Caco-2 (cell line): Measurements from ENCODE around the gene BLTP3B. TPM values are rescaled to one million over a fixed set of nuclear protein-coding genes. Genes with fewer than 3 reads are reported as not detected.
"Not testable (repeated sequence)": the region's sequence is repeated elsewhere in the genome, so short reads cannot be mapped to it uniquely, and the experiment has no call there.

Experiments
- Bru-seq: library from RNA; stranded (reverse); fragments of 400-500 nt; gene quantifications from one replicate; lab custom pipeline; 2021; lab: Mats Ljungman, UMichigan
- BruChase-seq, 2 experiments: library from RNA; stranded (reverse); fragments of 400-500 nt; gene quantifications; one replicate each; lab custom pipeline; 2021; lab: Mats Ljungman, UMichigan
- BruUV-seq: library from RNA; stranded (reverse); fragments of 400-500 nt; replicated peaks from 2 replicates; lab custom pipeline; 2021; lab: Mats Ljungman, UMichigan
- CTCF ChIA-PET: fragments of 300-600 bp; sonication (Branson Sonifier 250); formaldehyde crosslinking; loops from one replicate; lab custom pipeline; 2022; ENCODE audit warnings: antibody characterized with exemption; lab: Charles Lee
- POLR2A ChIA-PET: fragments of 300-600 bp; sonication (Branson Sonifier 250); formaldehyde crosslinking; loops from one replicate; lab custom pipeline; 2022; ENCODE audit warnings: antibody characterized with exemption; lab: Charles Lee
- DNase-seq, 2 experiments: peaks; one replicate each; pipeline versions ENCODE4 v3.0.0 to v3.0.0-alpha.2; 2020 to 2022
- H3K27me3 ChIP-seq: replicated peaks from 2 replicates; pipeline ENCODE4 v1.6.0; 2011; ENCODE audit warnings: low read length; ENCODE audit not compliant: control insufficient read depth, insufficient read depth
- H3K36me3 ChIP-seq: 2 replicates; pipeline ENCODE4 v1.5.1; 2011; ENCODE audit warnings: low read length; ENCODE audit not compliant: control insufficient read depth, insufficient read depth
- H3K4me1 ChIP-seq: fragments of 250-450 bp; sonication (Bioruptor Pico); 2 replicates; pipeline ENCODE4 v1.5.1; 2020; ENCODE audit warnings: mild to moderate bottlenecking
- H3K4me3 ChIP-seq: 2 replicates; pipeline ENCODE4 v1.5.1; 2011; ENCODE audit warnings: low read depth, mild to moderate bottlenecking, control low read depth, low read length
- H3K9me3 ChIP-seq: fragments of 250-450 bp; sonication (Bioruptor Pico); 2 replicates; pipeline ENCODE4 v1.5.1; 2020; ENCODE audit warnings: mild to moderate bottlenecking, moderate library complexity
- H3K27ac Mint-ChIP-seq: one replicate; pipeline ENCODE4 v1.8.0; 2022; ENCODE audit warnings: mixed read lengths; ENCODE audit not compliant: unreplicated experiment
- H3K27me3 Mint-ChIP-seq: one replicate; pipeline ENCODE4 v1.8.0; 2022; ENCODE audit warnings: mixed read lengths; ENCODE audit not compliant: insufficient read depth, unreplicated experiment
- H3K36me3 Mint-ChIP-seq: one replicate; pipeline ENCODE4 v1.8.0; 2022; ENCODE audit warnings: mild to moderate bottlenecking, mixed read lengths; ENCODE audit not compliant: insufficient read depth, unreplicated experiment
- H3K4me1 Mint-ChIP-seq: one replicate; pipeline ENCODE4 v1.8.0; 2022; ENCODE audit warnings: low read depth, mixed read lengths; ENCODE audit not compliant: unreplicated experiment
- H3K4me3 Mint-ChIP-seq: one replicate; pipeline ENCODE4 v1.8.0; 2022; ENCODE audit warnings: mild to moderate bottlenecking, moderate library complexity, mixed read lengths; ENCODE audit not compliant: unreplicated experiment
- H3K9me3 Mint-ChIP-seq: one replicate; pipeline ENCODE4 v1.8.0; 2022; ENCODE audit warnings: mixed read lengths; ENCODE audit not compliant: unreplicated experiment
- CTCF ChIP-seq, 2 experiments: fragments of 200-600 bp in 1 of 2; IDR thresholded peaks; 1 replicate in 1 of 2; 2 replicates in 1 of 2; pipeline versions ENCODE4 v1.5.1 to v1.8.0; 2011 to 2022; ENCODE audit warnings: antibody characterized with exemption in 1 of 2, control low read depth in 1 of 2, inconsistent platforms in 1 of 2, low read depth in 1 of 2, low read length in 1 of 2, mild to moderate bottlenecking in 1 of 2, moderate library complexity in 1 of 2; ENCODE audit not compliant: insufficient read depth in 1 of 2, severe bottlenecking in 1 of 2, unreplicated experiment in 1 of 2
- intact Hi-C: fragments of 100-400 bp; cut with micrococcal nuclease; formaldehyde crosslinking; loops from one replicate; pipeline ENCODE4 v1.10.0; 2022; ENCODE audit not compliant: unreplicated experiment
- long read RNA-seq: library from polyadenylated mRNA; stranded (forward); transcript quantifications from one replicate; pipeline ENCODE4 v2.0.0, GENCODE V29; 2022
- total RNA-seq: library from RNA; stranded (reverse); gene quantifications from 2 replicates; pipeline ENCODE4 v1.2.3, GENCODE V29; 2022

The BLTP3B gene
- 26.6 and 29.6 TPM in 2 replicates for total RNA-seq
- Bru-seq, nascent RNA = percentile 81 among the genes with signal in this experiment
- BruChase-seq, experiment 1, labeled RNA remaining after a 2-hour chase = percentile 78 among the genes with signal in this experiment
- BruChase-seq, experiment 2, labeled RNA remaining after a 6-hour chase = percentile 81 among the genes with signal in this experiment
- long read RNA-seq, full-length matches to known transcripts = 9 of 26 reads
- long read RNA-seq, partial matches to known transcripts = 7 of 26 reads
- long read RNA-seq, other reads (novel, unspliced or antisense) = 10 of 26 reads

DNA sequence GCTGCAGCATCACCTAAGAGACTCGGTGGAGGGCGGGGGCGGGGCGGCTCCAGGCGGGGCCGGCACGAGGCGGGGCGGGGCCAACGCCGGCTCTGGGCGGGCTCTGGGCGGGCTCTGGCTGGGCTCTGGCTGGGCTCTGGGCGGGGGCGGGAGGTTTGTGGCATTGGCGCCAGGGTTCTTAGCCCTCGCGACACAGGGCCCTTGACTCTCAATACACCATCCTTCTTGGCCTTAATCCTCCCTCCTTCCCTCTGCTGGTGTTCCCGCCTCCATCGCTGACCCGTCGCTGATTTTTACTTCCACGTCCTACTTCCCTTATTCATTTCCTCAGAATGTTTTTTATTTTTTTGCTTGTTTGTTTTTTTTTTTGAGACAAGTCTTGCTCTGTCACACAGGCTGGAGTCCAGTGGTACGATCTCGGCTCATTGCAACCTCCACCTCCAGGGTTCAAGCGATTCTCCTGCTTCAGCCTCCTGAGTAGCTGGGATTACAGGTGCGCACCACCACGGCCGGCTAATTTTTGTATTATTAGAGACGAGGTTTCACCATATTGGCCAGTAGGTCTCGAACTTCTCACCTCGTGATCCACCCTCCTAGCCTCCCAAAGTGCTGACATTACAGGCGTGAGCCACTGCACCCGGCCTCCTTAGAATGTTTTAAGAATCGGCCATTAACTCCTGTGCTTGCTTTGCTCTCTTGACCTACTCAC is at the start of gene BLTP3B:
Gene BLTP3B, minus strand, starts transcription at position 24 of the 709 bp plus-strand sequence. CDS start 239 bp downstream, outside the sequence.
- Mint-ChIP-seq H3K9me3 (no peaks in the 10 kb centered on the region), H3K4me3 (peak within 1 kb of the TSS; percentile 72), H3K36me3 (no peaks in the 10 kb centered on the region), H3K27ac (peak within 1 kb of the TSS; percentile 86), H3K27me3 (no peaks in the 10 kb centered on the region), H3K4me1 (peaks cover 23% of the 10 kb centered on the region)
- Histone ChIP-seq H3K4me1 (no peaks in the 10 kb centered on the region), H3K9me3 (no peaks in the 10 kb centered on the region), H3K36me3 (no peaks in the 10 kb centered on the region), H3K27me3 (no peaks in the 10 kb centered on the region), H3K4me3 (peak within 1 kb of the TSS; percentile 99)
- ChIA-PET POLR2A (interaction anchor here (0.7 kb wide), 1 partner anchor 57 kb away, joined by 3 read pairs; no protein-coding TSS in a partner anchor), CTCF (no interaction called here)
- peak; percentile 87 to 89 for DNase-seq
- no TSS peak for BruUV-seq
- intact Hi-C loops = loop anchor here (5.0 kb wide), 1 partner anchor 59 kb away; the partner anchor contains the start of gene ACTR6
- TF ChIP-seq CTCF (IDR thresholded peaks at IDR 0.05; ENCODE audit: insufficient read depth in 1 of 2, low read depth in 1 of 2, low read length in 1 of 2, severe bottlenecking in 1 of 2, unreplicated experiment in 1 of 2) = no peak

DNA sequence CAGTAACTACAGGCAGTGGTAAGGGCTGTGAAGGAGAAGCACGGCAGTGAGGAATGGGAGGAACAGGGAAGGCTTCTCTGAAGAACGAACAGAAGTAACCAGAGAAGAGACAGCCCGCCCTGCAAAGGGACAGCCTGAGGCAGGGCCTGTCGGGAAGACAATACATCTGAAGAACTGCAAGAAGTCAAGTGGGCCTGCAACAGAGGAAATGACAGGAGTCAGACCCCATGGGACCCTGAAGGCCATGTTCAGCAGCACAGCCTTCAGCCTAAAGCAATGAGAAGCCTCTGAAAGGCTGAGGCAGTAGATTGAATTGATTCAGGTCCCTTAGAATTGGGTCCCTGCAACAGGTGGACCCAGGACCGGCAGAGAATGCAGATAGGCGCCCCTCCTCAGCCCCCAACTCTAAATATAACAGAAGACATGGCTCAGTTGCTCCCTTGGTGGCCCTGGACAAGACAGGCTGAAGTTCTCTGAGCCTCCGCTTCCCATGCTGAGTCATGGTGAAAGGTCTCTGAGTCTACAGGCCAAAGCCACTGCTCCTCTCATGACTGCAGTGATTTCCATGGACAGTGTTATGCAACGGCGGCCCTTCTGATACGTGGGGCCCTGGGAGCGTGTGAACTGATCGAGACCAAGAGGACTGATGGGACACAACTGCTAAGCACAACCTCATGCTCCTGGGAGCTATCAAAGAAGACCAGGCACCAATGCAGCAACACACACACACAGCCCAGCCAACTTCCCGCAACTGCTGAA is 47.1 kb upstream of the BLTP3B start:
- no peaks in the 10 kb centered on the region for H3K9me3 Mint-ChIP-seq
- no peak overlapping the region for H3K4me3 Mint-ChIP-seq
- POLR2A ChIA-PET = no interaction called here
- H3K9me3 ChIP-seq = no peaks in the 10 kb centered on the region
- H3K27ac Mint-ChIP-seq = no peak overlapping the region
- no peak for TF ChIP-seq CTCF (IDR thresholded peaks at IDR 0.05; ENCODE audit: insufficient read depth in 1 of 2, low read depth in 1 of 2, low read length in 1 of 2, severe bottlenecking in 1 of 2, unreplicated experiment in 1 of 2)
- BruUV-seq = no TSS peak
- DNase-seq = no peak
- H3K4me1 Mint-ChIP-seq = no peaks in the 10 kb centered on the region
- no peaks in the 10 kb centered on the region; the same call in 1 of the 2 replicates for H3K36me3 ChIP-seq
- no peaks in the 10 kb centered on the region for H3K27me3 Mint-ChIP-seq
- no peak overlapping the region for H3K4me3 ChIP-seq
- CTCF ChIA-PET = no interaction called here
- no peaks in the 10 kb centered on the region for H3K36me3 Mint-ChIP-seq
- H3K27me3 ChIP-seq = no peaks in the 10 kb centered on the region
- H3K4me1 ChIP-seq = no peaks in the 10 kb centered on the region
- intact Hi-C loops = no loop called here

- intact Hi-C loops, H3K36me3 ChIP-seq, H3K4me3 ChIP-seq, H3K27ac Mint-ChIP-seq, CTCF ChIA-PET, H3K27me3 ChIP-seq, BruUV-seq, H3K4me3 Mint-ChIP-seq, H3K9me3 ChIP-seq, H3K9me3 Mint-ChIP-seq, H3K4me1 ChIP-seq, POLR2A ChIA-PET, H3K27me3 Mint-ChIP-seq, DNase-seq, H3K36me3 Mint-ChIP-seq, H3K4me1 Mint-ChIP-seq: not testable (repeated sequence)
Measured at GRCh38 chr12:100188888-100189635, 46.4 kb upstream of the BLTP3B start.
